ENCODE measurements around the gene CHRD.

CHRD gene

DNA sequence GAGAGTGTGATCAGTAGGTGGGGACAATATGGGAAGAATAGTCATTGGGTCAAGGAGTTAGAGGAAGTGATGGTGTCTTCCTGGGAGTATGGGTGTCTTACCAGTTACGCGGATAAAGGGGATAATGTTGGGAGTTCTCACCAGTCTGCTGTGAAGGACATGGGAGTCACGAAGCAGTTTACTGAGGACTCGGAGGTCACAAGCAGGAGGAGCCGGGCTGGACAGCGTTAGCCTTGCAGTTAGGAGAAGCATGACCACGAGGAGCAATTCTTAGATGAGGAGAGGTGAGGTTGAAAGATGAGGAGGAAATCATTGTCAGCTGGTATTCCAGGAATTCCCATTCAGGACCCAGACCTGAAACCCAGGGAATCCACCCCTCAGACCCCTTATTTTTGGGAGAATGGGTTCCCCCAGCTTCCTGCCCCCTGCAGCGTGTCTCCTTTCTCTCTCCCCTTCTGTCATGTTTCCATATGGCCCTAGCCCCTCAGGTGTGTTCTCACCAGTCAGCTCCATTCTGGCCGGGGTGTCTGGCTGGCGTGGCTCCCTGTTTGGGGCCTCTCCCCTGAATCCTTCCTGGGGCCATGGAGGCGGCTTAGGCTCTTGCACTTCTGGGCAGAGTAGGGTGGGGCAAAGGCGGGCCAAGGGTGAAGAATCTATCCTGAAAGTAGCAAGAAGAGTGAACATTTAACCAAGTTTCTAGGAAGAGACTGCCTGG lies 4.0 kb upstream of the CHRD start:
- H3K27ac ChIP-seq, result no peak overlapping the region
- no peak for TF ChIP-seq CTCF (IDR thresholded peaks at IDR 0.05)
- TF ChIP-seq ZFX (IDR thresholded peaks at IDR 0.05; ENCODE audit: borderline replicate concordance), result no peak

DNA sequence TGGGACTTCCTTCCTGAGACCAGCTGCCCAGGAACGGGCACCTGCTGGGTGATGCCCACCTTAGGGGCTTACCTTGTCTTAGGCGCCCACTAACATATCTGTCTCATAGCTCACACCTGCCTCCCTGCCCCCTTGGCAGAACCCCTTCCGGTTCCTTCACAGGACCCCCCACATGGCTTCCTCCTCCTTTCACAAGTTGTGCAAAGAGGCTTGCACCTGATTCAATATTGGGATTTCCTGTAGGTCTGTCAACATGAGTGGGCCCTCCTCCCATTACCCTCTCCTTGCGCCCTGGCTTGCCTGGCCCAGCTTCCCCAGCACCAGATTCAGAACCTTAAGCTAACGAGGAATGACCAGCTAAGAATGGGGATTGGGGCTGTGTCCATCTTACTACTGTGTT lies 2.5 kb upstream of the CHRD start:
- TF ChIP-seq CTCF (IDR thresholded peaks at IDR 0.05) (no peak), ZFX (IDR thresholded peaks at IDR 0.05; ENCODE audit: borderline replicate concordance) (no peak)
- no peak overlapping the region for H3K27ac ChIP-seq

GRCh38 chr3:184377882-184378445 lies 1.9 kb upstream of the CHRD start, which contains the start of gene THPO:
Gene THPO, minus strand, starts transcription at chr3:184378207. Its CDS starts 1,948 bp downstream, at chr3:184376259.
- TF ChIP-seq CTCF (IDR thresholded peaks at IDR 0.05) (no peak), ZFX (IDR thresholded peaks at IDR 0.05; ENCODE audit: borderline replicate concordance) (no peak)

GRCh38 chr3:184378651-184379357 lies 1.1 kb upstream of the CHRD start:
- TF ChIP-seq CTCF (IDR thresholded peaks at IDR 0.05), result no peak
- no peak for TF ChIP-seq ZFX (IDR thresholded peaks at IDR 0.05; ENCODE audit: borderline replicate concordance)
- H3K27ac ChIP-seq, result no peak overlapping the region

More at GRCh38 chr3:184377882-184378445, 1.9 kb upstream of the CHRD start, which contains the start of gene THPO:
- no peak within 1 kb of the TSS for H3K27ac ChIP-seq

DNA sequence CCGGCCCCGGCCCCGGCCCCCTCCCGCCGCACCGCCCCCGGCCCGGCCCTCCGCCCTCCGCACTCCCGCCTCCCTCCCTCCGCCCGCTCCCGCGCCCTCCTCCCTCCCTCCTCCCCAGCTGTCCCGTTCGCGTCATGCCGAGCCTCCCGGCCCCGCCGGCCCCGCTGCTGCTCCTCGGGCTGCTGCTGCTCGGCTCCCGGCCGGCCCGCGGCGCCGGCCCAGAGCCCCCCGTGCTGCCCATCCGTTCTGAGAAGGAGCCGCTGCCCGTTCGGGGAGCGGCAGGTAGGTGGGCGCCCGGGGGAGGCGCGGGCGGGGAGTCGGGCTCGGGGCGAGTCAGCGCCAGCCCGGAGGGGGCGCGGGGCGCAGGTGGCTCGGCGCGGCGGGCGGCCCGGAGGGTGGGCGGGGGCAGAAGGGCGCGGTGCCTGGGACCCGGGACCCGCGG lies 352 bp downstream of the CHRD start:
- H3K27ac ChIP-seq, result no peak overlapping the region
- TF ChIP-seq CTCF (IDR thresholded peaks at IDR 0.05) (no peak), ZFX (IDR thresholded peaks at IDR 0.05; ENCODE audit: borderline replicate concordance) (no peak)

DNA sequence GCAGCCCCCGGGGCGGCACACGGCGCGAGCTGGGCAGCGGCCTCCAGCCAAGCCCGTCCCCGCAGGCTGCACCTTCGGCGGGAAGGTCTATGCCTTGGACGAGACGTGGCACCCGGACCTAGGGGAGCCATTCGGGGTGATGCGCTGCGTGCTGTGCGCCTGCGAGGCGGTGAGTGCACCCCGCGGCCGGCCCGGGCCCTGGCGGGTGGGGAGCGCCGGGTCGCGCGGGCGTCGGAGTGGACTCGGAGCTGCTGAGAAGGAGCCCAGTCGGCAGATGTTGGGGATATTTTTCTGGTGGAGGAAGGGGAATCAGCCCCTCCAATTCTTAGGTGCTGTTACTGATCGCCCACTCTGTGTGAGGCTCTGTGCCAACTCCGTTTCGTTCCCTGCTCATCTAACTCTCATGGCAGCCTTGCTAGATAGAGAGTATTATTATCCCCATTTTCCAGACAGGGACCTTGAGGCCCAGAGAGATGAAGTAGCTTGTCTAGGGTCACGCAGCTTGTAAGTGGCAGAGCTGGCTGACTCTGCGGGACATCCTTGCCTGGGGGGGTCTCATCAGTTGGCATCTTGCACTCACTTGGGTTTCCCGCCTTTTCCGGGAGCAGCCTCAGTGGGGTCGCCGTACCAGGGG lies 890 bp downstream of the CHRD start:
- no peak for TF ChIP-seq ZFX (IDR thresholded peaks at IDR 0.05; ENCODE audit: borderline replicate concordance)
- no peak for TF ChIP-seq CTCF (IDR thresholded peaks at IDR 0.05)

More for the DNA sequence above, 890 bp downstream of the CHRD start:
- no peak overlapping the region for H3K27ac ChIP-seq
